ENCODE measurements around the gene AIFM2. TPM values are rescaled to one million over a fixed set of nuclear protein-coding genes. Genes with fewer than 3 reads are reported as not detected.

Gene AIFM2
- total and polyA plus RNA-seq, 2 of the 13 experiments (the other 11 are each of a cell fraction or from before 2014, with no cell fraction given), result 20.3 to 29.5 TPM

DNA sequence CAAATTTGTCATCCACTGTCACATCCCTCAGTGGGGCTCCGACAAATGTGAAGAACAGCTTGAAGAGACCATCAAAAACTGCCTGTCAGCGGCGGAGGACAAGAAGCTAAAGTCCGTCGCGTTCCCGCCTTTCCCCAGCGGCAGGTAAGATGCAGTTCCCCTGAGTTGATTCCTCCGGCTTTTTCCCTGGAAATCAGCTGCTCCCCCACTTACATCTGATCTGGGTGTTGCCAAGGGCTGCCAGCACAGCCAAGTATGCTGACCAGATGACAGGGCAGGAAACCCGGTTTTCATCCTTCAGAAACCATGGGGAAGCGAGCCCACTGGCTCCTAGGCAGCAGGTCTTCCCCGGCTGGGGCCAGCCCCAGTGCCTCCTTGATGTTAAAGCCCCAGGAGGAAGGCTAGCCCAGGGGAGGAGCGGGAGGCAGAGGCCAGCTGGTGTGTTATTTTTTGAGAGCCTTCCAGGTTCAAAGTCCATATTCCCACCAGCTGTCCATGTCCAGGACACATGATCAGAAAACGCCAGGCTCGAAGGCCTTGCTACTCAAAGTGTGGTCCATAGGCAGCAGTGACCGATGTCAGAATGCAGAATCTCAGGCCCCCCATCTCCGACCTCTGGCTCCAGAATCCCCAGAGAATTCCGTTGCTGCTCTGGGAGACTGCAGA is 23.4 kb downstream of the AIFM2 start (continued):
- TF ChIP-seq TRIM22 (IDR thresholded peaks at IDR 0.05), result no peak
- no peak for TF ChIP-seq ZNF619 (CRISPR knock-in tag; IDR thresholded peaks at IDR 0.05)
- no peak; the same call in 1 of the 2 replicates for TF ChIP-seq ZC3H13 (CRISPR knock-in tag; IDR thresholded peaks at IDR 0.05)
- TF ChIP-seq THAP9 (CRISPR knock-in tag; IDR thresholded peaks at IDR 0.05; ENCODE audit: borderline replicate concordance), result peak; percentile 46; the same call in 1 of the 2 replicates
- TF ChIP-seq MTF2 (CRISPR knock-in tag; IDR thresholded peaks at IDR 0.05; ENCODE audit: borderline replicate concordance), result no peak
- TF ChIP-seq, protein P1, sequence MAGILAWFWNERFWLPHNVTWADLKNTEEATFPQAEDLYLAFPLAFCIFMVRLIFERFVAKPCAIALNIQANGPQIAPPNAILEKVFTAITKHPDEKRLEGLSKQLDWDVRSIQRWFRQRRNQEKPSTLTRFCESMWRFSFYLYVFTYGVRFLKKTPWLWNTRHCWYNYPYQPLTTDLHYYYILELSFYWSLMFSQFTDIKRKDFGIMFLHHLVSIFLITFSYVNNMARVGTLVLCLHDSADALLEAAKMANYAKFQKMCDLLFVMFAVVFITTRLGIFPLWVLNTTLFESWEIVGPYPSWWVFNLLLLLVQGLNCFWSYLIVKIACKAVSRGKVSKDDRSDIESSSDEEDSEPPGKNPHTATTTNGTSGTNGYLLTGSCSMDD (CRISPR knock-in tag; IDR thresholded peaks at IDR 0.05), result no peak
- 0 out of 2 replicates have a peak, but pooled peaks have one; percentile 13 for TF ChIP-seq ESRRA (CRISPR knock-in tag; IDR thresholded peaks at IDR 0.05; ENCODE audit: low read depth)
- no peak for TF ChIP-seq FOXO4 (CRISPR knock-in tag; conservative IDR thresholded peaks at IDR 0.05)
- TF ChIP-seq KLF11 (CRISPR knock-in tag; IDR thresholded peaks at IDR 0.05), result no peak
- no peak for TF ChIP-seq ZKSCAN5 (CRISPR knock-in tag; IDR thresholded peaks at IDR 0.05)
- TF ChIP-seq ZNF367 (CRISPR knock-in tag; IDR thresholded peaks at IDR 0.05; ENCODE audit: borderline replicate concordance), result 0 out of 2 replicates have a peak, but pooled peaks have one; percentile 44
- TF ChIP-seq ATAD3A (CRISPR knock-in tag; IDR thresholded peaks at IDR 0.05), result no peak
- no peak for TF ChIP-seq ZNF432 (CRISPR knock-in tag; IDR thresholded peaks at IDR 0.05; ENCODE audit: borderline replicate concordance)
- TF ChIP-seq ZNF318 (CRISPR knock-in tag; IDR thresholded peaks at IDR 0.05), result no peak

Data from HepG2 (cell line).